Measurements from ENCODE around the gene PSMA7.
A peak's percentile ranks its signal among the peaks of the same experiment; 100 is the strongest.
"Not testable (repeated sequence)": the region's sequence is repeated elsewhere in the genome, so short reads cannot be mapped to it uniquely, and the experiment has no call there.

The PSMA7 gene

GRCh38 chr20:62119115-62119514 is 24.1 kb downstream of the PSMA7 start:
- no peak for DNase-seq (ENCODE audit: low spot score)

GRCh38 chr20:62118113-62119043 is 24.8 kb downstream of the PSMA7 start:
- no peak for DNase-seq (ENCODE audit: low spot score)

GRCh38 chr20:62117658-62118057 is 25.5 kb downstream of the PSMA7 start:
- no peak for DNase-seq (ENCODE audit: low spot score)

GRCh38 chr20:62117362-62117646 is 25.9 kb downstream of the PSMA7 start:
- no peak for DNase-seq (ENCODE audit: low spot score)

- no peak for DNase-seq (ENCODE audit: low spot score)
Measured at GRCh38 chr20:62116558-62117361, 26.4 kb downstream of the PSMA7 start.

- not testable (repeated sequence) for DNase-seq (ENCODE audit: low spot score)
Measured at GRCh38 chr20:62115800-62116407, 27.3 kb downstream of the PSMA7 start.

GRCh38 chr20:62114894-62115293 is 28.3 kb downstream of the PSMA7 start:
- DNase-seq (ENCODE audit: low spot score), result no peak

GRCh38 chr20:62112368-62112767 is 30.8 kb downstream of the PSMA7 start:
- no peak for DNase-seq (ENCODE audit: low spot score)

GRCh38 chr20:62111148-62111547 is 32.0 kb downstream of the PSMA7 start:
- DNase-seq (ENCODE audit: low spot score), result no peak

- DNase-seq (ENCODE audit: low spot score), result no peak
Measured at GRCh38 chr20:62105592-62105991, 37.6 kb downstream of the PSMA7 start.

- DNase-seq (ENCODE audit: low spot score), result peak; percentile 47
Measured at GRCh38 chr20:62104791-62105345, 38.3 kb downstream of the PSMA7 start.

GRCh38 chr20:62104234-62104789 is 38.9 kb downstream of the PSMA7 start:
- DNase-seq (ENCODE audit: low spot score), result no peak

GRCh38 chr20:62103508-62104233 is 39.5 kb downstream of the PSMA7 start:
- DNase-seq (ENCODE audit: low spot score), result no peak

GRCh38 chr20:62101078-62101477 is 42.1 kb downstream of the PSMA7 start:
- DNase-seq (ENCODE audit: low spot score), result no peak

GRCh38 chr20:62097881-62098407 is 45.2 kb downstream of the PSMA7 start:
- no peak for DNase-seq (ENCODE audit: low spot score)

- no peak for DNase-seq (ENCODE audit: low spot score)
Measured at GRCh38 chr20:62096421-62097380, 46.5 kb downstream of the PSMA7 start.

- no peak for DNase-seq (ENCODE audit: low spot score)
Measured at GRCh38 chr20:62089393-62089792, 53.8 kb downstream of the PSMA7 start.

GRCh38 chr20:62088258-62089127 is 54.7 kb downstream of the PSMA7 start:
- peak; percentile 44 for DNase-seq (ENCODE audit: low spot score)

- DNase-seq (ENCODE audit: low spot score), result no peak
Measured at GRCh38 chr20:62087632-62088031, 55.6 kb downstream of the PSMA7 start.
